ENCODE measurements around the gene KLF9.

Gene KLF9

DNA sequence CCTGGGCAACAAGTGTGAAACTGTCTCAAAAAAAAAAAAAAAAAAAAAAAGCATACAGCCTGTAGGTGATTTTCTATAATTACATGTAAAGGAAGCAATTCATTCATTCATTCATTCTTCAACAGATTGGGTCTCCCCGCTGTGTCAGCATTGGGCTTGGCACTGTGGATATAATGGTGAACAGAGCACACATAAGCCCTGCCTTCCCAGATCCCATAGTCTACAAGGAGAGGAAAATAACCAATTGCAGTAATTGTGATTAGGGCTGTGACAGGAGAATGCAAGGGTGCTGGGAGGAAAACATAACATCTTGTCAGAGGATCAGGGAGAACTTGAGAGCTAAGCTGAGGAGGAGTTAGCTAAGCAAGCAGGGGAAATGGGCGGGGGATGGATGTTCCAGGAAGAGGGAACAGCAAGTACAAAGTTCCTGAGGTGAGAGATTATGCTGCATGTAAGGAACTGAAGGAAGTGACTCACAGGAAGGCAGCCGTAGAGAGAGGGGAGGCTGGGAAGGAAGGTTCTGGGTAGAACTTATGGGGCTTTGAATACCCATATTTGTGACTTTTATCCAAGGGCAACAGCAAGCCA, 24.0 kb upstream of the KLF9 start:
- H3K36me3 Mint-ChIP-seq, result no peaks in the 10 kb centered on the region
- peaks cover 2% of the 10 kb centered on the region for H3K4me1 Mint-ChIP-seq
- H3K27me3 Mint-ChIP-seq, result peaks cover 7% of the 10 kb centered on the region
- DNase-seq (ENCODE audit: low spot score in 2 of 2) (no peak), ATAC-seq (ENCODE audit: low read depth) (no peak)
- H3K27ac Mint-ChIP-seq, result no peak overlapping the region
- no peak overlapping the region for H3K4me3 Mint-ChIP-seq
- no peaks in the 10 kb centered on the region for H3K9me3 Mint-ChIP-seq

DNA sequence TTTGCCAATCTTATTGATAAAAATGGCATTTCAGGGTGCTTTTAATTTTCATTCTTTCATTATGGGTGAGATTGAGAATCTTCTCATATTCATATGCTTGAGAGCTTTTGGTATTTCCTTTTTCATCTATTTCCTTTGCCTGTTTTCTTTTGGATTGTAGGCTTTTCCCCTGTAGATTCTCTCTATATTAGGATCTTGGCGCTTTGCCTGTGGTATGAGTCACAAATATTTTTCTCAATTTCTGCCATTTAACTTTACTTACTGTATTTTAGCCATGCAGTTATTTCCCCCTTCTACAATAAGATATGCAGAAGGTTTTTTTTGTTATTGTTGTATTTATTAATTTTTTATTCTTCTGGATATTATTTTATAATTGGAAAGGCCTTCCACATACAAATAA, 21.5 kb upstream of the KLF9 start:
- DNase-seq (ENCODE audit: low spot score in 2 of 2), result no peak
- H3K4me1 Mint-ChIP-seq, result peaks cover 2% of the 10 kb centered on the region
- H3K36me3 Mint-ChIP-seq, result no peaks in the 10 kb centered on the region
- H3K27ac Mint-ChIP-seq, result no peak overlapping the region
- no peaks in the 10 kb centered on the region for H3K9me3 Mint-ChIP-seq
- ATAC-seq (ENCODE audit: low read depth), result no peak
- no peak overlapping the region for H3K4me3 Mint-ChIP-seq
- H3K27me3 Mint-ChIP-seq, result peaks cover 9% of the 10 kb centered on the region

DNA sequence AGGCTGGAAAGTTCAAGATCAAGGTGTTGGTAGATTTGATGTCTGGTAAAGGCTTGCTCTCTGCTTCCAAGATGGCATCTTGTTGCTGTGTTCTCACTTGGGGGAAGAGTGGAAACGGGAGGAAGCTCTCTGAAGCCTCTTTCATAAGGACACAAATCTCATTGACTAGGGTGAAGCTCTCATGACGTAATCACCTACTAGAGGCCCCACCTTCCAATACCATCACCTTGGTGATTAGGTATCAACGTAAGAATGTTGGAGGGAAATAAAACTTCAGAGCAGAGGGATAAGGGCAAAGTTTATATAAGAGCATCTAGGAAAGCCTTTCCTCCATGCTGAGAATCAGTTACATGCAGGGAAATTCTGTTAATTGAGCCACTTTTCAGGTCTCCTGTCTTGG, 15.4 kb upstream of the KLF9 start:
- H3K27me3 Mint-ChIP-seq, result peaks cover 6% of the 10 kb centered on the region
- no peak overlapping the region for H3K27ac Mint-ChIP-seq
- H3K9me3 Mint-ChIP-seq, result peaks cover 1% of the 10 kb centered on the region
- DNase-seq (ENCODE audit: low spot score in 2 of 2) (no peak), ATAC-seq (ENCODE audit: low read depth) (no peak)
- no peaks in the 10 kb centered on the region for H3K4me1 Mint-ChIP-seq
- no peaks in the 10 kb centered on the region for H3K36me3 Mint-ChIP-seq
- H3K4me3 Mint-ChIP-seq, result no peak overlapping the region

DNA sequence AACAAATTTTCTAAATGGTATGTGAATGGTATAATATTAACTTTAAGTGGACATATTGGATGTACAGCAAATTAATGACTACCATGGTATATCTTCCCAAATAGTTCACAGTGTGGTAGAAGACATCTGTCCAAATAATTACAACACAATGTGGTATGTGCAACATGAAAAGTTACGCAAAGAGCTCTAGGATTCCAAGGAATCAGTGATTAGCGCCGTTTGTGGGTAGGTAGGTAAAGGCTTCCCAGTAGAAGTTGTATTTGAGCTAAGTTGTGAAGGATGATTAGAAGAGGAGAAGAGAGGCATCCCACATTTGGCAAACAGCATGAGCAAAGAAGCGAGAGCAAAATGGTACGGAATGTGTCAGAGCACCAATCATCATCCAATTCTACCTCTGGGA, 14.3 kb upstream of the KLF9 start:
- Mint-ChIP-seq H3K9me3 (peaks cover 1% of the 10 kb centered on the region), H3K36me3 (no peaks in the 10 kb centered on the region), H3K27me3 (peaks cover 6% of the 10 kb centered on the region), H3K4me1 (no peaks in the 10 kb centered on the region), H3K27ac (no peak overlapping the region), H3K4me3 (no peak overlapping the region)
- no peak for DNase-seq (ENCODE audit: low spot score in 2 of 2)
- no peak for ATAC-seq (ENCODE audit: low read depth)

DNA sequence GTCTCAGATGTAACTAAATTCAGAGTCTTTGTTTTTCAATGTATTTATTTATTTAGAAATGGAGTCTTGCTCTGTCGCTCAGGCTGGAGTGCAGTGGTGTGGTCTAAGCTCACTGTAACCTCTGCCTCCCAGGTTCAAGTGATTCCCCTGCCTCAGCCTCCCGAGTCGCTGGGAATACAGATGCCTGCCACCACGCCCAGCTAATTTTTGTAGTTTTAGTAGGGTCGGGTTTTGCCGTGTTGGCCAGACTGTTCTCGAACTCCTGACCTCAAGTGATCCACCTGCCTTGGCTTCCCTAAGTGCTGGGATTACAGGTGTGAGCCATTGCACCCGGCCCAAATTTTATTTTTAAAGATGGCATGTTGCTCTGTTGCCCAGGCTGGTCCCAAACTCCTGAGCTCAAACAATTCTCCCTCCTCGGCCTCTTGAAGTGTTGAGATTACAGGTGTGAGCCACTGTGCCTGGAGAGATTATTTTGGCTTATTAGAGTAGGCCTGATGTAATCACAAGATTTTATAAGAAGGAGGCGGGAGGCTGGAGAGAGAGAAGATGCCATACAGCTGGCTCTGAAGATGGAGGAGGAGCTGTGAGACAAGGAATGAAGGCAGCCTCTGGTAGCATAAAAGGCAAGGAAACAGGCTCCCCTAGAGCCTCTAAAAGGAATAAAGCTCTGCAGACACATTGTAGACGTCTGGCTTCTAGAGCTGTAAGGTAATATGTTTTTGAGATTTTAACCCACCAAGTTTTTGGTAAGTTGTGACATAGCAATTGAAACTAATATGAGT, 12.9 kb upstream of the KLF9 start:
- H3K4me3 Mint-ChIP-seq, result no peak overlapping the region
- no peaks in the 10 kb centered on the region for H3K36me3 Mint-ChIP-seq
- no peak overlapping the region for H3K27ac Mint-ChIP-seq
- DNase-seq (ENCODE audit: low spot score in 2 of 2) (no peak), ATAC-seq (ENCODE audit: low read depth) (no peak)
- peaks cover 5% of the 10 kb centered on the region for H3K4me1 Mint-ChIP-seq
- peaks cover 6% of the 10 kb centered on the region for H3K27me3 Mint-ChIP-seq
- peaks cover 1% of the 10 kb centered on the region for H3K9me3 Mint-ChIP-seq

DNA sequence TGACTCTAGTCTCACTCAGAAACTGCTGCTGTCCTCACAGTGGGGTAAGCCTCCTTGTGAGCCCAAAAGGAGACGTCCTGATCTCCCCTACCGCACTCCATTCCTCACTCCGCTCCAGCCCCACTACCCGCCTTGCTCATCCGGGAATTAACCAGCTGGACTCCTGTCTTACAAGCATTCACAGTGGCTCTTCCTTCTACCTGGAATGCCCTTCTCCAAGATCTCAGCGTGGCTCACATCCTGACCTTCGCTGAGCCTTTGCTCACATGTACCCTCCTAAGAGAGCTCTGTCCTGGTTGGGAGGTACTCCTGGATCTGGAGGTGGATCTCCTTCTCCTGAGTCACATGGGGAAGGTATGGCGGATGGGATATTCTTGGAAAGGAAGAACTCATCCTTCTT, 10.7 kb upstream of the KLF9 start:
- Mint-ChIP-seq H3K27ac (no peak overlapping the region), H3K9me3 (no peaks in the 10 kb centered on the region)

DNA sequence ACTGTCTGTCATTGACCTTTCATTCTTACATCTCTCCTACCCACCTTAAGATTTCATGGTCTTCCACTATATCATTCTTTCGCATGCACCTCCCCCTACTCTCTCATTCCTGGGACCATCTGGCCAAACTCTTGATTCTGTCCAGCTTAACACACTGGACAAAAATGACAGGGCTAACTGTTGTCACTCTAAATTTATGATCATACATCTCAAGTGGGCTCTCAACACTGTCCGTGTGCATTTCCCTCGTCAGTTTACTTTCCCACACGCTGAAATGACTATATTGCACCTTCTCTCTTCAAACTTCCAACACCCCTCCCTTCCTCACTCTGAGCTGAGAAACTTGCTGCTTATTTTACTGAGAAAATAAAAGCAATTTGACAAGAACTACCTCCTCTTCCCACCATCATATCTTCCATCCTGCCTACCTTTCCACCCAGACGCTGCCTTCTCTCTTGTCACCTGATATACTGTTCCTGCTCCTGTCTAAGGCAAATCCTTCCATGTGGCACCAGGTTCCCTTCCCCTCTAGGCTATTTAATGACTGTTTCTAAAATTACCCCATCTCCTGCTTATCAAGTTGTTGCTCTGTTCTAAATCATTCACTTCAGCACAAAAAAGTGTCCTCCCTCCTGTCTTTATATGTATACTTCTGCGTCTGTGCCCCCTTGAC, 8.1 kb upstream of the KLF9 start:
- ATAC-seq (ENCODE audit: low read depth) (no peak), DNase-seq (ENCODE audit: low spot score in 2 of 2) (no peak)
- Mint-ChIP-seq H3K36me3 (no peaks in the 10 kb centered on the region), H3K9me3 (no peaks in the 10 kb centered on the region), H3K4me3 (peak overlapping the region; percentile 43), H3K27me3 (no peaks in the 10 kb centered on the region), H3K27ac (peak overlapping the region; percentile 98), H3K4me1 (peaks cover 24% of the 10 kb centered on the region)

More for the DNA sequence above, 10.7 kb upstream of the KLF9 start:
- H3K27me3 Mint-ChIP-seq, result no peaks in the 10 kb centered on the region
- peaks cover 16% of the 10 kb centered on the region for H3K4me1 Mint-ChIP-seq
- no peak overlapping the region for H3K4me3 Mint-ChIP-seq
- DNase-seq (ENCODE audit: low spot score in 2 of 2), result no peak
- ATAC-seq (ENCODE audit: low read depth), result no peak
- no peaks in the 10 kb centered on the region for H3K36me3 Mint-ChIP-seq

DNA sequence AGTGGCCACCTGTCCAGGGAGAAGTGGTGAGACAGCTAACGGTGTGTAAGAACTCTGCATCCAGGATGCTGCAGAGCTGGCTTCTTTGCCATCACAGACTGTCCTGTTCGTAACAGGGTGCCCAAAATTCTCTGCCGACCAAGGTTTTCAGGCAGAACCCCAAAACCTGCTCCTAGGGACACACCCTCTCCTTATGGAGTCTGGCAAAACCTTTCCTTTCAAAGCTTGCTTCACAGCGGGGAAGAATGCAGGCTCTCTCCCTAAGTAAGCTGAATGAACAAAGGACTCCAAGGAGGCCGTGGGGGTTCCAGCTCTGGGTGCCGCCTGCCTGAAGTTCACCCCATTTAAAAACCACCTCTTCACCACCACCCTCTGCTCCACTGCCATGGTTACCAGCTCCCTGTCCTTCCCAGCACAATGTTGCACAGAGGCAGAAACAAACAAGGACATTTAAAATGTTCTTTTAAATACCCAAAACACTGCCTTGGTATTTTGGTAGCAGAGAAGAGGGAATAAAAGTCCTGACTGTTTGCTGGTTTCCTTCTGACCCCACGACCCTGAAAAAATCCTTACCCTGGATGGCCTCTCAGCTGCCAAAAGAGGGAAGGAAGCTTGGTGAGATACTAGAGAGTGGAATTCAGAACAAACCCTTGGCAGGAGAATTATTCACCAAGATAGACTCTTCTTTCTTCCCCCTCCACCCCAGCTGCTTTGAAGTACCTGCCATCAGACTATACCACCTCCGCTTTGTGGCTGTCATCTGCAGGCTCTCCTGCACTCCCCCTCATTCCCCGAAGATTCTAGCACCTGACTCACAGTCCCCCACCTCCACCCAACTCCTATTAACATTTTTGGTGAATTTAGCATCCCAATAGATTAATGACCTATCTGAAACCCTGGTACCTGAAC, 7.1 kb upstream of the KLF9 start:
- Mint-ChIP-seq H3K4me1 (peaks cover 24% of the 10 kb centered on the region), H3K4me3 (peak overlapping the region; percentile 95)

DNA sequence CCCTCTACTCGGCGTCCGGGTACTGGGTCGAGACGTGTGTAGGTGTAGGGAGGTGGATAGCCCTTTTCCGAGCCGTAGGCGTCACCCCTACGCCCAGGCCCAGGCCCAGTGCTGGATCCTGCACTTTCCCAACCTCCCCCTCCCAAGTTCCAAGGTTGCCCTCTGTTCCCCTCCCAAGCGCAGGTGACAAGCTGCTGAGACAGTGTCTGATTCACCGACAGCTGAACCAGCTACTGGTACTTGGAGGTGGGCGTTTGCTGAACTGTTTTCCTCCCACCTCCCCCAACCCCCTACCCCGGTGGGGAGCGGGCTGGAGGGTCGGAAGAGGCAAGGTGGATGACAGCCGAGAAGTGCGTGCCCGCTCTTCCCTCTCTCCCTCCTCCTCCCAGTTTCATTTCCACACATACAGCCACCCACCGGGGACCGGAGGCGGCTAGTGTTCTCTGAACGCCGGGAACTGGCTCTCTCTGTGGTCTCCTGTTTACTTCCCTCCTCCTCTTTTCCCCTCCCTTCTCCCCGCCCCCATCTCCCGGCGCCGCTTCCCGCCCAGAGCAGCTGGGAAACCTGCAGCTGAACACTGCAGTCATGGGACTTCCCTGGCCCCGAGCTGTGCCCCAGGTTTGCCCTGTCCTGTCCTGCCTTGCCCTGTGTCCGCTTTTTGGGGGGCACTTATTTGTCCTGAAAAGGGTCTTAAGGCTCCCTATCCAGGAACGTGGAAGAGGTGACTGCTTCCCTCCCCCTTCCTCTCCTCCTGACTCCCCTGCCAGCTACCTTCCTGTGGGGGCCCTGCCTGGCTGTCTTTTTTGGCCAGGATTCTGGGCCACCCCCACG, 6.2 kb upstream of the KLF9 start:
- no peaks in the 10 kb centered on the region for H3K36me3 Mint-ChIP-seq
- H3K4me3 Mint-ChIP-seq, result peak overlapping the region; percentile 95
- no peaks in the 10 kb centered on the region for H3K9me3 Mint-ChIP-seq
- peak overlapping the region; percentile 98 for H3K27ac Mint-ChIP-seq
- ATAC-seq (ENCODE audit: low read depth) (no peak), DNase-seq (ENCODE audit: low spot score in 2 of 2) (no peak)
- H3K27me3 Mint-ChIP-seq, result no peaks in the 10 kb centered on the region
- H3K4me1 Mint-ChIP-seq, result peaks cover 24% of the 10 kb centered on the region

More for the DNA sequence above, 7.1 kb upstream of the KLF9 start:
- DNase-seq (ENCODE audit: low spot score in 2 of 2), result no peak
- H3K36me3 Mint-ChIP-seq, result no peaks in the 10 kb centered on the region
- H3K9me3 Mint-ChIP-seq, result no peaks in the 10 kb centered on the region
- H3K27ac Mint-ChIP-seq, result peak overlapping the region; percentile 98
- no peaks in the 10 kb centered on the region for H3K27me3 Mint-ChIP-seq
- ATAC-seq (ENCODE audit: low read depth), result no peak

DNA sequence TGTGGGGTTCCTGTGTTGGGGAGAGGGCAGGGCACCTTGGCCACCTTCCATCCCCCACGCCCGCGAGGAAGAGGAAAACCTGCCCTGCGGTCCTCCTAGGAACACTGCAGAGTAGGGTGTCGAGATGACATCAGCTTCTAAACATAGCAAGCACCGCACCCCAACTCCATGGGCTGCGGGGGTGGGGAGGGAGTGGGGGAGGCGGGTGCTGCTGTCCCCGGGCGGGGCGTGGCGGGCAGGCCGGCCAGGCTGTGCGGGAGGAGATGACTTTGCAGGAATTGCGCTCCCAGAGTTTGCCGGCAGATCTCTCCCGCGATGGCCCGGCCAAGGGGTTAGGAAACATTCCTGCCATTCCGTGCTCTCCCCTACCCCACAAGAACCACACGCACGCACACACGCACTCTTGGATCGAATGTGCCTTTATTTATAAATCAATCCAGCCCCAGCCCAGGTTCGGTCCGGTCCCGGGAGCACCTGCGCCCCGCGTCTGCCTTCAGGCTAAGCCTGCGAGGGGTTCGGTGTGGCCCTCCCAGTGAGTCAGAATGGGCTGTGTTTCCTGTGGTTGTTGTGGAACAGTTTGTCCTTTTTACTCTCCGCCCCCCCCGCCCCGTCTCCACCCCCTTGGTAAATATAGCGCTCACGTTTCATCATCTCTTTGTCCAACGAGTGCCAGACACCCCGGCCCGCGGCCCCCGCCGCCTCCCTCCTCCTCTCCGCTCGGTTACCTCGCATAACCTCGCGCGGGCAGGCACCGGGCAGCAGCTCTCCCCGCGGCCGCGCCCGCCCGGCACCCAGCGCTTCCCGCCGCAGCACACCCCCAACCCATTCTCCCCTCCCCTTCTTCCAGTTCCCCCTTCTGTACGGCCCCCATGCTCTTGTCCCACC, 5.3 kb upstream of the KLF9 start:
- H3K9me3 Mint-ChIP-seq, result no peaks in the 10 kb centered on the region
- H3K27ac Mint-ChIP-seq, result peak overlapping the region; percentile 98
- peak; percentile 56 for ATAC-seq (ENCODE audit: low read depth)

DNA sequence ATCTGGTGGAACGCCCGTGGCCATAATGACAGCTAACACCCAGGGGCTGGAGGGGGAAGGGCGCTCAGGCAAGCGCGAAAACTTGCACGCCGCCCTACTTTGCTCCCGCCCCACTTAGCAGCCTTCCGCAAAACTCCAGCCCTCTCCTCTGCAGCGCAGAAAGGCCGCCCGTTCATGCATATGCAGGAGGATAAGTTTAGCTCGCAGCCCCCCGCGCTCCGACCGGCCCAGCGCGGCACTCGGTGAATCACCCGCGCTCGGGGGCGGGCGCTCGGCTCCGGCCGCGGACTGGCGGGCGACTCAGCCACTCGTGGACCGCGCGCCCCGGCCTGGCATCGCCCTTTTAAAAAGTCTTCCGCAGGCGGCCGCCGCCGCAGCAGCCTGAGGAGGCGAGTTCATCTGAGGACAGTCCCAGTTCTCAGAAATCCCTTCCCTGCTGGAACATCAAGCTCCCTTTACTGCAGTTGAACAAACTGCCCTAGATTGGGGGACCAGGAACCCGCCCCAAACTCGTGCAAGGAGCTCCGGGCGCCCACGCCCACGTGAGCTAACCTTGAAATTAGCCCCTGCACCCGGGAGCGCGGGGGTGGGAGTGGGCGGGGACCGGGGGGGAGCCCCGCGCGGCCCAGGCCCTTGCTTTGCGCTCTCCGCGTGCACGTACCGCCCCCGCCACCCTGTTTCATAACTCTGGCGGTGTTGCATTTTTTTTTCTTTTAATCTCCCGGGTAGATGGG, 4.5 kb upstream of the KLF9 start:
- Mint-ChIP-seq H3K27me3 (no peaks in the 10 kb centered on the region), H3K27ac (peak overlapping the region; percentile 98), H3K36me3 (no peaks in the 10 kb centered on the region), H3K4me3 (peak overlapping the region; percentile 95), H3K9me3 (no peaks in the 10 kb centered on the region), H3K4me1 (peaks cover 30% of the 10 kb centered on the region)
- ATAC-seq (ENCODE audit: low read depth) (peak; percentile 43), DNase-seq (ENCODE audit: low spot score in 2 of 2) (peak; percentile 75 to 78)

More for the DNA sequence above, 5.3 kb upstream of the KLF9 start:
- Mint-ChIP-seq H3K4me3 (peak overlapping the region; percentile 95), H3K36me3 (no peaks in the 10 kb centered on the region), H3K4me1 (peaks cover 24% of the 10 kb centered on the region), H3K27me3 (no peaks in the 10 kb centered on the region)
- peak; percentile 64 to 67 for DNase-seq (ENCODE audit: low spot score in 2 of 2)

DNA sequence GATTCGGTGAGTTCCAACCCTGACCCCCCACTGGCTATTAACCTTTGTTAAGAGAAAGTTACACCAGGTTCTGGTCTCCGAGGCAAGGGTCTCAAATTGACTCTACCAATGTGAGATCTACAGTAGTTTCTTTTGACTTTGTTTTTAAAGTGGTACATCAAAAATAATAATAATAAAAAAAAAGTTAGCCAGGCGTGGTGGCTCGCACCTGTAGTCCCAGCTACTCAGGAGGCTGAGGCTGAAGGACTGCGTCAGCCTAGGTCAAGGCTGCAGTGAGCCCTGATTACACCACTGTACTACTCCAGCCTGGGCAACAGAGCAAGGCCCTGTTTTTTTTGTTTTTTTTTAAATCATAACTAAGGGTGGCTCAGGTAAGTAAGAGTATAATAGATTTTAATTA, 1.0 kb upstream of the KLF9 start:
- H3K36me3 Mint-ChIP-seq, result no peaks in the 10 kb centered on the region
- H3K27ac Mint-ChIP-seq, result no peak overlapping the region
- peaks cover 32% of the 10 kb centered on the region for H3K4me1 Mint-ChIP-seq
- H3K27me3 Mint-ChIP-seq, result no peaks in the 10 kb centered on the region
- ATAC-seq (ENCODE audit: low read depth) (no peak), DNase-seq (ENCODE audit: low spot score in 2 of 2) (no peak)
- H3K4me3 Mint-ChIP-seq, result no peak overlapping the region
- no peaks in the 10 kb centered on the region for H3K9me3 Mint-ChIP-seq

Measured in memory B cell (primary cell).